Mesenchymal stem cell (in vitro differentiated cells and primary cell): ENCODE results near the gene SEPTIN5.

ENCODE experiments used
- DNase-seq: peaks from one replicate; pipeline ENCODE4 v3.0.0-alpha.2; 2013
- H2AFZ ChIP-seq: one replicate; pipeline ENCODE4 v1.6.1; 2013; ENCODE audit warnings: low read depth, mild to moderate bottlenecking, control low read depth, inconsistent platforms, low read length, moderate library complexity
- H2AK5ac ChIP-seq: 2 replicates; pipeline ENCODE4 v1.6.1; 2013; ENCODE audit warnings: low read length, moderate library complexity, mild to moderate bottlenecking, inconsistent platforms; ENCODE audit not compliant: severe bottlenecking
- H2BK120ac ChIP-seq: one replicate; pipeline ENCODE4 v1.6.1; 2013; ENCODE audit warnings: low read depth, mild to moderate bottlenecking, inconsistent platforms, low read length, moderate library complexity
- H2BK12ac ChIP-seq, 2 experiments: one replicate each; pipeline ENCODE4 v1.6.1; 2013; ENCODE audit warnings: inconsistent platforms in 2 of 2, low read length in 2 of 2, mild to moderate bottlenecking in 2 of 2, moderate library complexity in 2 of 2, control low read depth in 1 of 2
- H2BK15ac ChIP-seq: one replicate; pipeline ENCODE4 v1.6.1; 2013; ENCODE audit warnings: mild to moderate bottlenecking, low read depth, inconsistent platforms; ENCODE audit not compliant: poor library complexity, severe bottlenecking
- H2BK5ac ChIP-seq: 2 replicates; pipeline ENCODE4 v1.6.1; 2013; ENCODE audit warnings: low read depth, mild to moderate bottlenecking, low read length, control low read depth, inconsistent platforms; ENCODE audit not compliant: poor library complexity, severe bottlenecking
- H3K14ac ChIP-seq, 2 experiments: one replicate each; pipeline ENCODE4 v1.6.1; 2013; ENCODE audit warnings: inconsistent platforms in 2 of 2, low read length in 2 of 2, control low read depth in 1 of 2, mild to moderate bottlenecking in 1 of 2, moderate library complexity in 1 of 2
- H3K18ac ChIP-seq, 2 experiments: one replicate each; pipeline ENCODE4 v1.6.1; 2013; ENCODE audit warnings: inconsistent platforms in 2 of 2, low read length in 2 of 2, control low read depth in 1 of 2, low read depth in 1 of 2, mild to moderate bottlenecking in 1 of 2
- H3K23ac ChIP-seq, 2 experiments: one replicate each; pipeline ENCODE4 v1.6.1; 2013; ENCODE audit warnings: inconsistent platforms in 2 of 2, low read length in 2 of 2, mild to moderate bottlenecking in 2 of 2, moderate library complexity in 2 of 2, control low read depth in 1 of 2
- H3K27ac ChIP-seq: 2 replicates; pipeline ENCODE4 v1.5.1; 2013; ENCODE audit warnings: mild to moderate bottlenecking, moderate library complexity, low read length, control low read depth, inconsistent platforms; ENCODE audit not compliant: poor library complexity, severe bottlenecking
- H3K27me3 ChIP-seq, 2 experiments: 2 replicates each; pipeline versions ENCODE4 v1.6.1 to v1.7.0; 2013; ENCODE audit warnings: low read length in 2 of 2, mild to moderate bottlenecking in 2 of 2, moderate library complexity in 2 of 2, control low read depth in 1 of 2, inconsistent platforms in 1 of 2; ENCODE audit not compliant: control insufficient read depth in 1 of 2, insufficient read depth in 1 of 2
- H3K36me3 ChIP-seq, 2 experiments: 2 replicates each; pipeline versions ENCODE4 v1.6.1 to v1.7.0; 2013; ENCODE audit warnings: low read length in 2 of 2, control low read depth in 1 of 2, inconsistent platforms in 1 of 2, low read depth in 1 of 2, mild to moderate bottlenecking in 1 of 2; ENCODE audit not compliant: insufficient read depth in 2 of 2, control insufficient read depth in 1 of 2
- H3K4ac ChIP-seq, 2 experiments: one replicate each; pipeline ENCODE4 v1.6.1; 2013; ENCODE audit warnings: inconsistent platforms in 2 of 2, low read length in 2 of 2, mild to moderate bottlenecking in 2 of 2, moderate library complexity in 2 of 2, control low read depth in 1 of 2, low read depth in 1 of 2
- H3K4me1 ChIP-seq: 2 replicates; pipeline ENCODE4 v1.6.1; 2013; ENCODE audit warnings: low read depth, low read length, control low read depth; ENCODE audit not compliant: control insufficient read depth, insufficient read depth
- H3K4me2 ChIP-seq: 2 replicates; pipeline ENCODE4 v1.6.1; 2013; ENCODE audit warnings: low read length, mild to moderate bottlenecking, inconsistent platforms; ENCODE audit not compliant: poor library complexity, severe bottlenecking
- H3K4me3 ChIP-seq, 2 experiments: 2 replicates each; pipeline versions ENCODE4 v1.5.1 to v1.7.0; 2013; ENCODE audit warnings: low read length in 2 of 2, mild to moderate bottlenecking in 2 of 2, control low read depth in 1 of 2, low read depth in 1 of 2; ENCODE audit not compliant: insufficient read depth in 1 of 2
- H3K79me1 ChIP-seq: replicated peaks from 2 replicates; pipeline ENCODE4 v1.6.1; 2013; ENCODE audit warnings: mild to moderate bottlenecking, control low read depth, low read length, inconsistent platforms; ENCODE audit not compliant: poor library complexity, severe bottlenecking
- H3K9ac ChIP-seq: 2 replicates; pipeline ENCODE4 v1.7.0; 2013; ENCODE audit warnings: mild to moderate bottlenecking, low read length, moderate library complexity
- H3K9me3 ChIP-seq: 2 replicates; pipeline ENCODE4 v1.7.0; 2013; ENCODE audit warnings: mild to moderate bottlenecking, low read length; ENCODE audit not compliant: control insufficient read depth
- H4K8ac ChIP-seq: one replicate; pipeline ENCODE4 v1.6.1; 2013; ENCODE audit warnings: inconsistent platforms, mild to moderate bottlenecking, low read length, moderate library complexity
- H4K91ac ChIP-seq: one replicate; pipeline ENCODE4 v1.6.1; 2013; ENCODE audit warnings: mild to moderate bottlenecking, low read length, inconsistent platforms
- WGBS: methylation state at CpG from one replicate; pipeline ENCODE4 v1.1.7; 2013; ENCODE audit warnings: mixed read lengths; 5-methylcytosine and 5-hydroxymethylcytosine counted together

Gene SEPTIN5

DNA sequence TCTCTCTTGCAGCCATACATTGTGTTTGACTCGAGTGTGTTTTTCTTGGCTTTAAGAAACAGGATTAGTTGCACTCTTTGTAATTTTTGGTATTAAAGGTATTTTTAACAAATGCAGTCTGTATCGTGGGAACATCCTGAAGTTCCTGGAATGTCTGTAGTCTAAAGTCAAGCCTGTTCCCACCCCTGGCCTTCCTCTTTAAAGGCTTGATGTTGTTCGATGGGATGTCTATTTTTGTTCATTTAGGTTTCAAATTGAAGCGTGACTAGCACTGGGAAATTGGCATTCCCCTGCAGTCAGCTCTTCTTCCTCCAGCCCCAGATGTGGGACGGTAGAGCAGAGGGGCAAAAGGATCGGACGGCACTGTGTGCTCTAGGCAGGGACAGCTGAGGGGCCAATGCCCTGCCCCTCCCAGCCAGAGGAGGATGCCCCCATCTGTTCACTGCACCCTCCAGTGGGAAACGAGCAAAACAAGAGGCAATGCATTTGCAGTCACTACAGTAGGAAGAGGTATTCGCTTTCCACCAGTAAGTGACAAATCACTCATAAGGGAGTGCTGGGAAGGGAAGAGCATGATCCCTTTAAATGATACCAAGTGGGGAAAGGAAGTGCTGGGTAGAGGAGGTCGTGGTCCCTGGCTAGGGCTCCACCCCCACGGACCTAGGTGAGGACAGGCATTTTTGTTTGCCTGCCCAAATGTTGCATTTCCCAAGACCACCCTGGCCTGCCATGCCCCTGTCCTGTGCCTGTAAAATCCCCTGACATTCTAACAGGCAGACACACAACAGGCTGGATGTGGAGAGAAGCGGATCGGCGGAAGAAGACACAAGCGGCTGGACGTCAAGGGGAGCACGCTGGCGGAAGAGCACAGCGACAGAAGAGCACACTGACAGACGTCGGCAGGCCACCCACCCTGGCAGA is 47.4 kb upstream of the SEPTIN5 start:
- Histone ChIP-seq H3K79me1 (no peaks in the 10 kb centered on the region), H2BK120ac (no peak overlapping the region), H2BK5ac (no peak overlapping the region), H2BK12ac (no peak overlapping the region), H2AFZ (no peak overlapping the region), H3K27me3 (peaks cover 35 to 67% of the 10 kb centered on the region in 2 experiments), H3K23ac (no peak overlapping the region), H3K9ac (no peak overlapping the region), H3K27ac (no peak overlapping the region), H3K9me3 (peaks cover 9% of the 10 kb centered on the region), H3K18ac (no peak overlapping the region), H3K14ac (no peak overlapping the region), H3K4me3 (no peak overlapping the region), H3K4me2 (no peak overlapping the region), H3K4ac (no peak overlapping the region), H2AK5ac (no peak overlapping the region), H3K4me1 (peaks cover 11% of the 10 kb centered on the region), H2BK15ac (no peak overlapping the region), H4K8ac (no peak overlapping the region), H3K36me3 (no peaks in the 10 kb centered on the region), H4K91ac (no peak overlapping the region)
- WGBS, result 76% methylated on average over 21 of the region's 21 CpGs
- no peak for DNase-seq

DNA sequence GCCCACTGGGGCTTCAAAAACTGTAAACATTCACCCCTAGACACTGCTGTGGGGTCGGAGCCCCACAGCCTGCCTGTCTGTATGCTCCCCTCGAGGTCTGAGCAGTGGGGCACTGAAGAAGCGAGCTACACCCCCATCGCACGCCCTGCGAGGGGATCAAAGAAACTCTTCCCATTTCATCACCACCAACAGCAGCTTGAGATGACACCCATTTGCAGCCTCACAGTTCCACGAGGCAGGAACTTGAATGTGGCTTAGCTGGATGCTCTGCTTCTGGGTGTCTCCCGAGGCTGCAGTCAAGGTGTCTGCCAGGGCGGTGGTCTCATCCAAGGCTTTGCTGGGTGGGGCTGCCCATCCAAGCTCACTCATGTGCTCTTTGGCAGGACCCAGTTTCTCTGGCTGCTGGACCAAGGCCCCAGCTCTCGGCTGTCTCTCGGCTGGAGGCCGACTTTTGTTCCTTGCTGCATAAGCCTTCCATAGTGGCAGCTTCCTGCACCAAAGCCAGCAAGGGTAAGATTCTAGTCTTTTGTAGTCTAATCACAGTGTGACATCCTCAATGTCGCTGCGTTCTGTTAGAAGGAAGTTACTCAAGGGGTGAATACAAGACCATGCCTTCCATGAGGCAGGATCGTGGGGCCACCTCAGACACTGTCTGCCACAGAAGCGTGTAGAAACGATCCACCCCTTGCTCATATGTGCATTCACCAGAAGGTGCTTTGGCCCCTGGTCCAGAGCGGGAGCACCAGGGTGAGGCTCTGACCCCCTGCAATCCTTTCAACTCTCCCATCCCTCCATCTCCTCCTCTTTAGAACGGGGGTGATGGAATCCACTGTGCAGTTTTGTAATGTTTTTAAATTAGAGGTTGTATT is 46.2 kb upstream of the SEPTIN5 start:
- no peak overlapping the region for H2AK5ac ChIP-seq
- no peak overlapping the region for H3K23ac ChIP-seq
- peaks cover 11% of the 10 kb centered on the region for H3K4me1 ChIP-seq
- no peaks in the 10 kb centered on the region for H3K36me3 ChIP-seq
- peaks cover 35 to 71% of the 10 kb centered on the region in 2 experiments for H3K27me3 ChIP-seq
- 86% methylated on average over 18 of the region's 19 CpGs for WGBS
- no peak overlapping the region for H2BK5ac ChIP-seq
- no peak overlapping the region for H2BK12ac ChIP-seq
- no peak overlapping the region for H3K18ac ChIP-seq
- no peak overlapping the region for H3K4me3 ChIP-seq
- H2BK120ac ChIP-seq, result no peak overlapping the region
- no peak overlapping the region for H3K4me2 ChIP-seq
- no peak overlapping the region for H4K91ac ChIP-seq
- DNase-seq, result no peak
- H2BK15ac ChIP-seq, result no peak overlapping the region
- H4K8ac ChIP-seq, result no peak overlapping the region
- H3K9ac ChIP-seq, result no peak overlapping the region
- H3K4ac ChIP-seq, result no peak overlapping the region
- no peaks in the 10 kb centered on the region for H3K79me1 ChIP-seq
- no peak overlapping the region for H2AFZ ChIP-seq
- H3K27ac ChIP-seq, result no peak overlapping the region
- no peak overlapping the region for H3K14ac ChIP-seq
- H3K9me3 ChIP-seq, result peaks cover 14% of the 10 kb centered on the region

DNA sequence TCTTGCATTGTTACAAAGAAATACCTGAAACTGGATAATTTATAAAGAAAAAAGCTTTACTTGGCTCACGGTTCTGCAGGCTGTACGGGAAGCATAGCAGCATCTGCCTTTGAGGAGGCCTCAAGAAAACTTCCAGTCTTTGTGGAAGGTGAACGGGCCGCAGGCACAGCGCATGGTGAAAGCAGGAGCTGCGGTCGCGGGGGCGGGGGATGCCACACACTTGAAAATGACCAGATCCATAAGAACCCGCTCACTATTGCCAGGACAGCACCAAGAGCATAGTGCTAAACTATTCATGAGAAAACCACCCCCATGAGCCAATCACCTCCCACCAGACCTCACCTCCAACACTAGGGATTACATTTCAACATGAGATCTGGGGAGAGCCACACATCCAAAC is 45.6 kb upstream of the SEPTIN5 start:
- Histone ChIP-seq H3K4me3 (no peak overlapping the region), H3K23ac (no peak overlapping the region), H3K27me3 (peaks cover 35 to 71% of the 10 kb centered on the region in 2 experiments), H2AK5ac (no peak overlapping the region), H2BK12ac (no peak overlapping the region), H3K4ac (no peak overlapping the region), H3K4me2 (no peak overlapping the region), H3K18ac (no peak overlapping the region), H3K9ac (no peak overlapping the region), H3K79me1 (no peaks in the 10 kb centered on the region), H2BK120ac (no peak overlapping the region), H2AFZ (no peak overlapping the region), H2BK5ac (no peak overlapping the region), H4K91ac (no peak overlapping the region), H4K8ac (no peak overlapping the region), H3K14ac (no peak overlapping the region), H3K36me3 (no peaks in the 10 kb centered on the region), H2BK15ac (no peak overlapping the region), H3K27ac (no peak overlapping the region), H3K4me1 (peaks cover 7% of the 10 kb centered on the region), H3K9me3 (peaks cover 14% of the 10 kb centered on the region)
- no peak for DNase-seq
- WGBS, result 94% methylated on average over 10 of the region's 10 CpGs

GRCh38 chr22:19669570-19669969 is 44.7 kb upstream of the SEPTIN5 start:
- H2BK15ac ChIP-seq, result no peak overlapping the region
- no peak overlapping the region for H3K4me2 ChIP-seq
- no peak overlapping the region for H4K91ac ChIP-seq
- no peak overlapping the region for H3K27ac ChIP-seq
- no peak for DNase-seq
- peaks cover 3% of the 10 kb centered on the region for H3K4me1 ChIP-seq
- no peak overlapping the region for H2AK5ac ChIP-seq
- H3K9me3 ChIP-seq, result peaks cover 14% of the 10 kb centered on the region
- H3K9ac ChIP-seq, result no peak overlapping the region
- no peak overlapping the region for H3K4me3 ChIP-seq
- no peak overlapping the region for H3K14ac ChIP-seq
- H3K23ac ChIP-seq, result no peak overlapping the region
- no peak overlapping the region for H2AFZ ChIP-seq
- H3K18ac ChIP-seq, result no peak overlapping the region
- 84% methylated on average over 4 of the region's 4 CpGs for WGBS
- no peak overlapping the region for H2BK5ac ChIP-seq
- H3K36me3 ChIP-seq, result no peaks in the 10 kb centered on the region
- H3K27me3 ChIP-seq, result peaks cover 39 to 77% of the 10 kb centered on the region in 2 experiments
- H4K8ac ChIP-seq, result no peak overlapping the region
- no peak overlapping the region for H2BK120ac ChIP-seq
- H3K4ac ChIP-seq, result no peak overlapping the region
- H3K79me1 ChIP-seq, result no peaks in the 10 kb centered on the region
- no peak overlapping the region for H2BK12ac ChIP-seq
